B cell (primary cell): ENCODE measurements around the gene EDC3. TPM values are rescaled to one million over a fixed set of nuclear protein-coding genes. Genes with fewer than 3 reads are reported as not detected.
A peak's percentile ranks its signal among the peaks of the same experiment; 100 is the strongest.
"Not testable (repeated sequence)": the region's sequence is repeated elsewhere in the genome, so short reads cannot be mapped to it uniquely, and the experiment has no call there.

ENCODE experiments used
- ATAC-seq: fragments of 200-7000 bp; cut with Tn5 transposase; one replicate; pipeline ENCODE4 v1.10.0; 2021; ENCODE audit warnings: low read depth, mild to moderate bottlenecking, moderate number of reproducible peaks, moderate library complexity
- CTCF ChIA-PET: fragments of 350-600 bp; sonication (Branson Sonifier 250); formaldehyde crosslinking; loops from one replicate; lab custom pipeline; 2021; ENCODE audit warnings: antibody characterized with exemption, inconsistent platforms; lab: Charles Lee
- POLR2A ChIA-PET: fragments of 350-600 bp; sonication (Branson Sonifier 250); formaldehyde crosslinking; loops from one replicate; lab custom pipeline; 2021; ENCODE audit warnings: antibody characterized with exemption; lab: Charles Lee
- DNase-seq: peaks from one replicate; pipeline ENCODE4 v3.0.0; 2013
- H2AFZ ChIP-seq: 2 replicates; pipeline ENCODE4 v1.6.1; 2012; ENCODE audit warnings: mild to moderate bottlenecking, low read depth, low read length; ENCODE audit not compliant: insufficient read depth, poor library complexity, severe bottlenecking
- H3K27ac ChIP-seq, 2 donors: 1 replicate in 1 of 2; 2 replicates in 1 of 2; pipeline ENCODE4 v1.5.1; 2012 to 2013; ENCODE audit warnings: low read length in 2 of 2, mild to moderate bottlenecking in 2 of 2, moderate library complexity in 1 of 2
- H3K27me3 ChIP-seq, 4 experiments: fragments of 200-600 bp in 1 of 4; sonication (generic) in 1 of 4; replicated peaks in 1 of 4; 1 replicate in 2 of 4; 2 replicates in 2 of 4; pipeline versions ENCODE4 v1.6.1 to v1.7.0; 2013 to 2016; ENCODE audit warnings: low read length in 3 of 4, mild to moderate bottlenecking in 2 of 4, mixed read lengths in 1 of 4, moderate library complexity in 1 of 4; ENCODE audit not compliant: insufficient read depth in 4 of 4, control insufficient read depth in 3 of 4; ENCODE audit errors: control extremely low read depth in 1 of 4
- H3K36me3 ChIP-seq, 2 experiments: replicated peaks in 1 of 2; 1 replicate in 1 of 2; 2 replicates in 1 of 2; pipeline versions ENCODE4 v1.6.1 to v1.7.1; 2013; ENCODE audit warnings: low read length in 1 of 2; ENCODE audit not compliant: insufficient read depth in 2 of 2, control insufficient read depth in 1 of 2; ENCODE audit errors: control extremely low read depth in 1 of 2, extremely low read depth in 1 of 2
- H3K4me1 ChIP-seq, 2 donors: fragments of 200-600 bp in 1 of 2; sonication (generic) in 1 of 2; 1 replicate in 1 of 2; 2 replicates in 1 of 2; pipeline versions ENCODE4 v1.5.1 to v1.6.1; 2013 to 2017; ENCODE audit warnings: low read length in 2 of 2; ENCODE audit not compliant: control insufficient read depth in 2 of 2, insufficient read depth in 2 of 2
- H3K4me2 ChIP-seq: replicated peaks from 2 replicates; pipeline ENCODE3; 2012; ENCODE audit warnings: mild to moderate bottlenecking, low read depth, low read length; ENCODE audit not compliant: poor library complexity, severe bottlenecking
- H3K4me3 ChIP-seq, 5 experiments: fragments of 200-600 bp in 1 of 5; sonication (generic) in 1 of 5; 1 replicate in 3 of 5; 2 replicates in 2 of 5; pipeline versions ENCODE4 v1.5.1 to v1.7.0; 2011 to 2016; ENCODE audit warnings: low read length in 4 of 5, mild to moderate bottlenecking in 4 of 5, low read depth in 2 of 5, control low read depth in 1 of 5, moderate library complexity in 1 of 5; ENCODE audit not compliant: insufficient read depth in 1 of 5; ENCODE audit errors: control extremely low read depth in 1 of 5, extremely low read depth in 1 of 5
- H3K79me2 ChIP-seq: fragments of 200-600 bp; sonication (generic); one replicate; pipeline ENCODE4 v1.6.0; 2016; ENCODE audit warnings: low read length; ENCODE audit not compliant: control insufficient read depth, insufficient read depth
- H3K9ac ChIP-seq: fragments of 200-600 bp; sonication (generic); 2 replicates; pipeline ENCODE4 v1.6.1; 2017; ENCODE audit warnings: mild to moderate bottlenecking, low read length, moderate library complexity
- H3K9me3 ChIP-seq, 3 donors: one replicate each; pipeline versions ENCODE4 v1.6.1 to v1.7.1; 2013; ENCODE audit warnings: low read length in 2 of 3; ENCODE audit not compliant: control insufficient read depth in 2 of 3, insufficient read depth in 1 of 3; ENCODE audit errors: control extremely low read depth in 1 of 3
- H4K20me1 ChIP-seq: 2 replicates; pipeline ENCODE4 v1.6.0; 2012; ENCODE audit warnings: mild to moderate bottlenecking, low read length; ENCODE audit not compliant: insufficient read depth, control insufficient read depth, poor library complexity, severe bottlenecking
- H3K27ac Mint-ChIP-seq: one replicate; pipeline ENCODE4 v1.8.0; 2021; ENCODE audit warnings: mixed read lengths
- H3K27me3 Mint-ChIP-seq: one replicate; pipeline ENCODE4 v1.8.0; 2021; ENCODE audit warnings: mixed read lengths
- H3K4me1 Mint-ChIP-seq: one replicate; pipeline ENCODE4 v1.8.0; 2021; ENCODE audit warnings: mixed read lengths
- H3K4me3 Mint-ChIP-seq: one replicate; pipeline ENCODE4 v1.8.0; 2021; ENCODE audit warnings: mixed read lengths
- H3K9me3 Mint-ChIP-seq: one replicate; pipeline ENCODE4 v1.8.0; 2022; ENCODE audit warnings: mixed read lengths; ENCODE audit not compliant: insufficient read depth
- CTCF ChIP-seq: fragments of 200-600 bp; IDR thresholded peaks from one replicate; pipeline ENCODE4 v1.8.0; 2022; ENCODE audit warnings: antibody characterized with exemption, mild to moderate bottlenecking
- EZH2 ChIP-seq: IDR thresholded peaks from 2 replicates; pipeline ENCODE4 v1.6.1; 2012; ENCODE audit warnings: borderline replicate concordance, low read depth, mild to moderate bottlenecking, moderate library complexity, low read length; ENCODE audit not compliant: insufficient read depth, poor library complexity, severe bottlenecking
- WGBS: methylation state at CpG from one replicate; pipeline ENCODE4 v1.1.5; 2013; ENCODE audit warnings: missing lambda C conversion rate; ENCODE audit not compliant: insufficient coverage; 5-methylcytosine and 5-hydroxymethylcytosine counted together
- intact Hi-C: fragments of 100-400 bp; cut with micrococcal nuclease; formaldehyde crosslinking; loops from one replicate; pipeline ENCODE4 v1.10.0; 2022
- polyA plus RNA-seq: library from polyadenylated mRNA; depleted of rRNA; stranded (reverse); fragments of >200 nt; gene quantifications from 2 replicates; pipeline ENCODE4 v1.2.3, GENCODE V29; 2012
- total RNA-seq, 2 donors: library from RNA; stranded (reverse); fragments of 120-200 nt in 1 of 2; gene quantifications; 1 replicate in 1 of 2; 2 replicates in 1 of 2; pipeline versions ENCODE4 v1.2.3 to v1.2.4, GENCODE V29; 2013 to 2022

Gene EDC3
- total and polyA plus RNA-seq, 2 donors (not counting 1 experiment from before 2014, with no cell fraction given), result 16.9 to 55.4 TPM

- intact Hi-C loops, result no loop called here
- no peak overlapping the region for H3K4me3 Mint-ChIP-seq
- no peak overlapping the region for H2AFZ ChIP-seq
Measured at GRCh38 chr15:74742422-74742821, 46.6 kb upstream of the EDC3 start.

GRCh38 chr15:74738239-74738638 is 42.4 kb upstream of the EDC3 start:
- Mint-ChIP-seq H3K27ac (peak overlapping the region; percentile 3), H3K9me3 (peaks cover 11% of the 10 kb centered on the region), H3K27me3 (peaks cover 45% of the 10 kb centered on the region)
- H2AFZ ChIP-seq, DNase-seq, H3K4me3 ChIP-seq, intact Hi-C loops, H3K27ac ChIP-seq, H4K20me1 ChIP-seq, H3K4me3 Mint-ChIP-seq, H3K9ac ChIP-seq, H3K36me3 ChIP-seq, H3K4me1 ChIP-seq, ATAC-seq, POLR2A ChIA-PET, CTCF ChIA-PET, H3K4me1 Mint-ChIP-seq, H3K4me2 ChIP-seq, H3K79me2 ChIP-seq: not testable (repeated sequence)
- peaks cover 0 to 25% (median 8%) of the 10 kb centered on the region in 3 donors for H3K9me3 ChIP-seq
- peaks cover 0 to 14% (median 7%) of the 10 kb centered on the region in 4 experiments for H3K27me3 ChIP-seq
- 89% methylated on average over 4 of the region's 5 CpGs for WGBS

More at GRCh38 chr15:74742422-74742821, 46.6 kb upstream of the EDC3 start:
- ATAC-seq, result no peak
- DNase-seq, result no peak
- Histone ChIP-seq H3K4me3 (no peak overlapping the region), H3K9ac (no peak overlapping the region), H3K4me1 (no peaks in the 10 kb centered on the region), H3K27me3 (peaks cover 0 to 10% (median 2%) of the 10 kb centered on the region in 4 experiments), H3K79me2 (no peaks in the 10 kb centered on the region), H4K20me1 (no peaks in the 10 kb centered on the region), H3K27ac (no peak overlapping the region), H3K9me3 (peaks cover 0 to 28% (median 8%) of the 10 kb centered on the region in 3 donors), H3K4me2 (no peak overlapping the region), H3K36me3 (no peaks in the 10 kb centered on the region)
- 82% methylated on average over 5 of the region's 5 CpGs for WGBS
- no peak for TF ChIP-seq EZH2
- TF ChIP-seq CTCF, result no peak
- H3K4me1 Mint-ChIP-seq, result peaks cover 7% of the 10 kb centered on the region
- ChIA-PET CTCF (interaction anchor here (1.4 kb wide), 1 partner anchor 9 kb away, joined by 3 read pairs; no protein-coding TSS in a partner anchor), POLR2A (interaction anchor here (0.7 kb wide), 1 partner anchor 25 kb away, joined by 6 read pairs; no protein-coding TSS in a partner anchor)
- peaks cover 11% of the 10 kb centered on the region for H3K9me3 Mint-ChIP-seq
- H3K27me3 Mint-ChIP-seq, result peaks cover 20% of the 10 kb centered on the region
- no peak overlapping the region for H3K27ac Mint-ChIP-seq
